K562 (cell line): ENCODE measurements around the gene ZNF837.

Experiments used
- CBX1 ChIP-seq: sonication (generic); IDR thresholded peaks from 2 replicates; pipeline ENCODE4 v1.6.1; 2016; ENCODE audit warnings: antibody characterized with exemption, low read depth, mild to moderate bottlenecking
- GTF2A2 ChIP-seq: IDR thresholded peaks from 2 replicates; pipeline ENCODE4 v1.6.1; 2016; ENCODE audit warnings: mild to moderate bottlenecking, missing genetic modification characterization, missing compliant biosample characterization
- HDGF ChIP-seq: fragments of 450-650 bp; IDR thresholded peaks from 2 replicates; pipeline ENCODE4 v1.6.1; 2016
- POLR2A ChIP-seq: fragments of 450-650 bp; conservative IDR thresholded peaks from 2 replicates; pipeline ENCODE4 v1.6.1; 2016
- ZNF274 ChIP-seq: IDR thresholded peaks from 2 replicates; pipeline ENCODE4 v1.6.1; 2011; ENCODE audit warnings: low read depth, mild to moderate bottlenecking, low read length, moderate library complexity, borderline replicate concordance
- ZNF384 ChIP-seq: IDR thresholded peaks from 2 replicates; pipeline ENCODE4 v1.6.1; 2012; ENCODE audit warnings: low read depth, low read length, improper control_type of control experiment
- TF ChIP-seq, protein P1 (sequence below): sonication (generic); formaldehyde crosslinking; IDR thresholded peaks from 2 replicates; pipeline ENCODE4 v1.9.0; 2022; ENCODE audit warnings: mild to moderate bottlenecking, missing genetic modification reagents
- TF ChIP-seq, protein P2 (sequence below), 3 experiments: IDR thresholded peaks in 2 of 3; conservative IDR thresholded peaks in 1 of 3; 2 replicates each; pipeline ENCODE4 v1.5.1; 2011 to 2012; ENCODE audit warnings: low read length in 3 of 3, mild to moderate bottlenecking in 3 of 3, control low read depth in 2 of 3, improper control_type of control experiment in 1 of 3, inconsistent platforms in 1 of 3, low read depth in 1 of 3, mixed read lengths in 1 of 3, moderate library complexity in 1 of 3; ENCODE audit not compliant: insufficient read depth in 2 of 3

DNA sequence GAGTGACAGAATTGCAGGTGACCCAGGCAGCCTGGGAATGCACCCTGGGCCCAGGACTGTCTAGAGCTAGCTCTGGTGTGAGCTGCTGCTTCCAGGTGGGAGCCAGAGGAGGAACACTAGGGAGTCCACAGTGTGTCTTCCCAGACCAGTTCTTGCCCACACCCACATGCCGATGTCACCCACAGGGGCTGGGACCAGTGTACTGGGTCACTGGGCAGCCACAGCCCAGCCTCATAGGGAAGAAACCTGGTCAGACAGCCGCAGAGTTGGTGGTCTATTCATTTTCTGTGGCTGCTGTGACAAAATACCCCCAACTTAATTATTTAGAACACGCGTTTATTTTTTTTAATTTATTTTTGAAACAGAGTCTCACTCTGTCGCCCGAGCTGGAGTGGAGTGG is 17.7 kb upstream of the ZNF837 start:
- TF ChIP-seq POLR2A: no peak
- TF ChIP-seq ZNF274: no peak
- TF ChIP-seq, protein P1, sequence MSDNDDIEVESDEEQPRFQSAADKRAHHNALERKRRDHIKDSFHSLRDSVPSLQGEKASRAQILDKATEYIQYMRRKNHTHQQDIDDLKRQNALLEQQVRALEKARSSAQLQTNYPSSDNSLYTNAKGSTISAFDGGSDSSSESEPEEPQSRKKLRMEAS (CRISPR knock-in tag): no peak
- no peak for TF ChIP-seq ZNF384
- TF ChIP-seq, protein P2, sequence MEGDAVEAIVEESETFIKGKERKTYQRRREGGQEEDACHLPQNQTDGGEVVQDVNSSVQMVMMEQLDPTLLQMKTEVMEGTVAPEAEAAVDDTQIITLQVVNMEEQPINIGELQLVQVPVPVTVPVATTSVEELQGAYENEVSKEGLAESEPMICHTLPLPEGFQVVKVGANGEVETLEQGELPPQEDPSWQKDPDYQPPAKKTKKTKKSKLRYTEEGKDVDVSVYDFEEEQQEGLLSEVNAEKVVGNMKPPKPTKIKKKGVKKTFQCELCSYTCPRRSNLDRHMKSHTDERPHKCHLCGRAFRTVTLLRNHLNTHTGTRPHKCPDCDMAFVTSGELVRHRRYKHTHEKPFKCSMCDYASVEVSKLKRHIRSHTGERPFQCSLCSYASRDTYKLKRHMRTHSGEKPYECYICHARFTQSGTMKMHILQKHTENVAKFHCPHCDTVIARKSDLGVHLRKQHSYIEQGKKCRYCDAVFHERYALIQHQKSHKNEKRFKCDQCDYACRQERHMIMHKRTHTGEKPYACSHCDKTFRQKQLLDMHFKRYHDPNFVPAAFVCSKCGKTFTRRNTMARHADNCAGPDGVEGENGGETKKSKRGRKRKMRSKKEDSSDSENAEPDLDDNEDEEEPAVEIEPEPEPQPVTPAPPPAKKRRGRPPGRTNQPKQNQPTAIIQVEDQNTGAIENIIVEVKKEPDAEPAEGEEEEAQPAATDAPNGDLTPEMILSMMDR (IDR thresholded peaks at IDR 0.05 in 2 of 3, conservative IDR thresholded peaks at IDR 0.05 in 1 of 3; ENCODE audit: insufficient read depth in 2 of 3, low read depth in 1 of 3, low read length in 3 of 3): no peak
- TF ChIP-seq GTF2A2 (tag): no peak
- TF ChIP-seq CBX1: no peak
- no peak for TF ChIP-seq HDGF
